GM12878 (cell line): Measurements from ENCODE around the gene SLC23A2. TPM values are rescaled to one million over a fixed set of nuclear protein-coding genes. Genes with fewer than 3 reads are reported as not detected.
"Not testable (repeated sequence)": the region's sequence is repeated elsewhere in the genome, so short reads cannot be mapped to it uniquely, and the experiment has no call there.

Source experiments
- ATAC-seq: fragments of 200-7000 bp; cut with Tn5 transposase; 3 replicates; pipeline ENCODE4 v1.9.1; 2020; ENCODE audit warnings: mild to moderate bottlenecking, moderate library complexity
- BruUV-seq: library from RNA; stranded (reverse); fragments of 400-500 nt; replicated peaks from 2 replicates; lab custom pipeline; 2021; lab: Mats Ljungman, UMichigan
- CTCF ChIA-PET: fragments of 300-600 bp; sonication (Branson Sonifier 250); formaldehyde crosslinking; extraction: SDS; loops from one replicate; lab custom pipeline; 2021; ENCODE audit warnings: inconsistent platforms; lab: Yijun Ruan, JAX
- POLR2A ChIA-PET: fragments of 350-600 bp; formaldehyde crosslinking; extraction: SDS; loops from one replicate; lab custom pipeline; 2021; ENCODE audit warnings: inconsistent platforms; lab: Charles Lee
- RAD21 ChIA-PET: fragments of 300-600 bp; sonication (Branson Sonifier 250); formaldehyde crosslinking; loops from one replicate; lab custom pipeline; 2023; ENCODE audit warnings: antibody characterized with exemption; ENCODE audit not compliant: unreplicated experiment; lab: Charles Lee
- SMC1A ChIA-PET: fragments of 300-600 bp; sonication (Branson Sonifier 250); formaldehyde crosslinking; loops from one replicate; lab custom pipeline; 2023; ENCODE audit not compliant: unreplicated experiment, uncharacterized antibody; lab: Charles Lee
- DNase-seq: peaks from one replicate; pipeline ENCODE4 v3.0.0-alpha.2; 2011; ENCODE audit warnings: low read depth, low spot score
- FAIRE-seq: peaks from 3 replicates; lab custom pipeline; 2011; peaks lifted over from hg19 to GRCh38; lab: Jason Lieb, UNC
- H2AFZ ChIP-seq: 2 replicates; pipeline ENCODE4 v1.6.0; 2011; ENCODE audit warnings: low read depth, low read length, control low read depth; ENCODE audit not compliant: control insufficient read depth
- H3K27ac ChIP-seq: 2 replicates; pipeline ENCODE4 v1.5.1; 2011; ENCODE audit warnings: control low read depth; ENCODE audit not compliant: control insufficient read depth, insufficient read depth
- H3K27me3 ChIP-seq, 2 experiments: replicated peaks in 1 of 2; 2 replicates each; pipeline versions ENCODE4 v1.6.0 to v1.6.1; 2011; ENCODE audit warnings: low read length in 1 of 2; ENCODE audit not compliant: control insufficient read depth in 2 of 2, insufficient read depth in 2 of 2
- H3K36me3 ChIP-seq, 2 experiments: 2 replicates each; pipeline ENCODE4 v1.5.1; 2011; ENCODE audit warnings: low read length in 1 of 2; ENCODE audit not compliant: control insufficient read depth in 2 of 2, insufficient read depth in 2 of 2
- H3K4me1 ChIP-seq: 2 replicates; pipeline ENCODE4 v1.6.1; 2011; ENCODE audit warnings: mild to moderate bottlenecking, low read length, moderate library complexity, mixed read lengths; ENCODE audit not compliant: control insufficient read depth, insufficient read depth
- H3K4me2 ChIP-seq: 2 replicates; pipeline ENCODE4 v1.6.0; 2011; ENCODE audit warnings: control low read depth; ENCODE audit not compliant: control insufficient read depth, insufficient read depth
- H3K4me3 ChIP-seq: fragments of 200-600 bp; sonication (generic); 2 replicates; pipeline ENCODE4 v1.5.1; 2016
- H3K79me2 ChIP-seq: 2 replicates; pipeline ENCODE4 v1.6.0; 2011; ENCODE audit warnings: low read length; ENCODE audit not compliant: control insufficient read depth, insufficient read depth
- H3K9ac ChIP-seq: 2 replicates; pipeline ENCODE4 v1.8.0; 2011; ENCODE audit warnings: low read length, control low read depth, mixed read lengths; ENCODE audit not compliant: control insufficient read depth, insufficient read depth
- H3K9me3 ChIP-seq: replicated peaks from 3 replicates; pipeline ENCODE4 v1.5.1; 2011; ENCODE audit warnings: mild to moderate bottlenecking, low read length; ENCODE audit not compliant: control insufficient read depth, insufficient read depth
- H4K20me1 ChIP-seq: 2 replicates; pipeline ENCODE4 v1.6.0; 2011; ENCODE audit not compliant: control insufficient read depth, insufficient read depth
- CBFB ChIP-seq: IDR thresholded peaks from 2 replicates; pipeline ENCODE4 v1.6.1; 2016; ENCODE audit warnings: antibody characterized with exemption, low read depth
- CBX5 ChIP-seq: sonication (generic); IDR thresholded peaks from 2 replicates; pipeline ENCODE4 v1.6.1; 2016; ENCODE audit warnings: low read depth, moderate library complexity, mild to moderate bottlenecking, inconsistent platforms
- CREB1 ChIP-seq: IDR thresholded peaks from 2 replicates; pipeline ENCODE4 v1.6.1; 2012; ENCODE audit warnings: low read depth, mild to moderate bottlenecking, inconsistent platforms
- FOXK2 ChIP-seq: fragments of 450-650 bp; IDR thresholded peaks from 2 replicates; pipeline ENCODE4 v1.6.1; 2017; ENCODE audit warnings: mild to moderate bottlenecking, moderate library complexity
- GABPA ChIP-seq: IDR thresholded peaks from 2 replicates; pipeline ENCODE4 v1.6.1; 2014; ENCODE audit warnings: antibody characterized with exemption, low read depth, mild to moderate bottlenecking, inconsistent platforms
- HDAC6 ChIP-seq: fragments of 200-600 bp; sonication (generic); IDR thresholded peaks from one replicate; pipeline ENCODE4 v1.8.0; 2017; ENCODE audit warnings: antibody characterized with exemption; ENCODE audit not compliant: unreplicated experiment
- JUNB ChIP-seq: IDR thresholded peaks from 2 replicates; pipeline ENCODE4 v1.6.1; 2016; ENCODE audit warnings: antibody characterized with exemption, mild to moderate bottlenecking
- NR2C1 ChIP-seq: fragments of 450-650 bp; IDR thresholded peaks from 2 replicates; pipeline ENCODE4 v1.6.1; 2017; ENCODE audit warnings: antibody characterized with exemption, mild to moderate bottlenecking, moderate library complexity
- NR2F1 ChIP-seq: fragments of 450-650 bp; conservative IDR thresholded peaks from 2 replicates; pipeline ENCODE4 v1.6.1; 2017; ENCODE audit warnings: mild to moderate bottlenecking
- PKNOX1 ChIP-seq: fragments of 450-650 bp; IDR thresholded peaks from 2 replicates; pipeline ENCODE4 v1.6.1; 2016; ENCODE audit warnings: mild to moderate bottlenecking
- SP1 ChIP-seq: IDR thresholded peaks from one replicate; pipeline ENCODE4 v1.6.1; 2011; ENCODE audit warnings: low read depth, low read length
- SREBF2 ChIP-seq: IDR thresholded peaks from 2 replicates; pipeline ENCODE4 v1.6.1; 2012; ENCODE audit warnings: mild to moderate bottlenecking, low read length
- STAT1 ChIP-seq: fragments of 450-650 bp; conservative IDR thresholded peaks from 2 replicates; pipeline ENCODE4 v1.6.1; 2014; ENCODE audit warnings: antibody characterized with exemption, mild to moderate bottlenecking
- STAT3 ChIP-seq: IDR thresholded peaks from 2 replicates; pipeline ENCODE4 v1.6.1; 2011; ENCODE audit warnings: low read depth, low read length, improper control_type of control experiment
- TAF1 ChIP-seq: IDR thresholded peaks from 2 replicates; pipeline ENCODE4 v1.6.1; 2011; ENCODE audit warnings: mild to moderate bottlenecking, low read depth, low read length, borderline replicate concordance
- ZBTB4 ChIP-seq: fragments of 450-650 bp; formaldehyde crosslinking; IDR thresholded peaks from 2 replicates; pipeline ENCODE4 v1.4.0; 2022; ENCODE audit warnings: mild to moderate bottlenecking, moderate library complexity
- ZNF24 ChIP-seq: fragments of 450-650 bp; IDR thresholded peaks from 2 replicates; pipeline ENCODE4 v1.6.1; 2017; ENCODE audit warnings: antibody characterized with exemption, mild to moderate bottlenecking
- ZNF274 ChIP-seq: IDR thresholded peaks from one replicate; pipeline ENCODE4 v1.8.0; 2011; ENCODE audit not compliant: insufficient read length, insufficient read depth
- WGBS: methylation state at CpG from one replicate; pipeline ENCODE4 v1.1.6; 2016; ENCODE audit warnings: low lambda C conversion rate; ENCODE audit not compliant: insufficient replicate concordance, insufficient coverage; ENCODE audit errors: missing lambda C conversion rate; 5-methylcytosine and 5-hydroxymethylcytosine counted together
- in situ Hi-C: fragments of 300-500 bp; cut with MboI; formaldehyde crosslinking; loops from 9 replicates; pipeline ENCODE4 v1.14.3; 2018; ENCODE audit warnings: mixed read lengths
- intact Hi-C: fragments of 100-400 bp; cut with micrococcal nuclease; formaldehyde crosslinking; loops from one replicate; pipeline ENCODE4 v1.14.2; 2022; ENCODE audit not compliant: unreplicated experiment
- polyA plus RNA-seq, 11 experiments: library from polyadenylated mRNA; depleted of rRNA in 4 of 11; unstranded in 6 of 11; stranded (reverse) in 5 of 11; fragments of >200 nt; fragmentation: Nextera tagmentation in 4 of 11; fragmentation: Illumina TruSeq in 1 of 11; extraction: Ambion mirVana in 4 of 11; extraction: Trizol in 1 of 11; gene quantifications; 1 replicate in 1 of 11; 2 replicates in 10 of 11; pipeline versions ENCODE4 v1.2.1 to v1.2.3, GENCODE V29; 2011 to 2016; ENCODE audit warnings: inconsistent platforms in 2 of 11, missing spikeins in 2 of 11, low read depth in 1 of 11
- total RNA-seq, 4 experiments: library from RNA; depleted of rRNA in 3 of 4; stranded (reverse); fragments of >200 nt in 3 of 4; fragmentation: Illumina TruSeq in 1 of 4; extraction: Trizol in 1 of 4; gene quantifications; 2 replicates each; pipeline versions ENCODE4 v1.2.1 to v1.2.3, GENCODE V29; 2013 to 2021

Gene SLC23A2
- total and polyA plus RNA-seq, 10 of the 15 experiments (the other 5 are each of a cell fraction or from before 2014, with no cell fraction given): 4.4 to 56.1 (median 35.5) TPM

- no peak overlapping the region for H3K4me3 ChIP-seq
- ChIA-PET SMC1A (interaction anchor here (0.5 to 2.2 kb wide), 4 partner anchors 10 to 613 kb away, joined by 3 to 8 read pairs (median 3); no protein-coding TSS in a partner anchor), CTCF (interaction anchor here (6.1 kb wide), 1 partner anchor 67 kb away, joined by 42 read pairs; no protein-coding TSS in a partner anchor), POLR2A (no interaction called here), RAD21 (no interaction called here)
- intact Hi-C loops: no loop called here
- TF ChIP-seq FOXK2: no peak
- TF ChIP-seq NR2C1: no peak
- TF ChIP-seq CBFB: no peak
- TF ChIP-seq HDAC6: no peak
- TF ChIP-seq GABPA: no peak
- no peak for TF ChIP-seq ZNF274
- no peak for TF ChIP-seq TAF1
- no peak for TF ChIP-seq JUNB
- no peak for TF ChIP-seq ZNF24
- no peak for TF ChIP-seq SREBF2
- TF ChIP-seq STAT1: no peak
- TF ChIP-seq STAT3: no peak
- no peak for TF ChIP-seq ZBTB4 (CRISPR knock-in tag)
- TF ChIP-seq SP1: no peak
- TF ChIP-seq NR2F1: no peak
- TF ChIP-seq CREB1: no peak
- TF ChIP-seq CBX5: no peak
- no peak for TF ChIP-seq PKNOX1
- H3K9me3 ChIP-seq: no peaks in the 10 kb centered on the region
- no peaks in the 10 kb centered on the region for H3K79me2 ChIP-seq
- in situ Hi-C loops: no loop called here
- no peaks in the 10 kb centered on the region for H4K20me1 ChIP-seq
- DNase-seq (no peak), FAIRE-seq (no peak), ATAC-seq (no peak)
- H2AFZ ChIP-seq: no peak overlapping the region
- H3K36me3 ChIP-seq: no peaks in the 10 kb centered on the region
- H3K27ac ChIP-seq: no peak overlapping the region
- no peaks in the 10 kb centered on the region; a peak in 1 of 4 replicates for H3K27me3 ChIP-seq
- H3K4me1 ChIP-seq: no peaks in the 10 kb centered on the region; the same call in 1 of the 2 replicates
- no TSS peak for BruUV-seq
- WGBS: 57% methylated on average over 2 of the region's 2 CpGs
- no peak overlapping the region for H3K9ac ChIP-seq
- no peak overlapping the region for H3K4me2 ChIP-seq
Observed at GRCh38 chr20:5033566-5033965, 32.3 kb upstream of the SLC23A2 start.

DNA sequence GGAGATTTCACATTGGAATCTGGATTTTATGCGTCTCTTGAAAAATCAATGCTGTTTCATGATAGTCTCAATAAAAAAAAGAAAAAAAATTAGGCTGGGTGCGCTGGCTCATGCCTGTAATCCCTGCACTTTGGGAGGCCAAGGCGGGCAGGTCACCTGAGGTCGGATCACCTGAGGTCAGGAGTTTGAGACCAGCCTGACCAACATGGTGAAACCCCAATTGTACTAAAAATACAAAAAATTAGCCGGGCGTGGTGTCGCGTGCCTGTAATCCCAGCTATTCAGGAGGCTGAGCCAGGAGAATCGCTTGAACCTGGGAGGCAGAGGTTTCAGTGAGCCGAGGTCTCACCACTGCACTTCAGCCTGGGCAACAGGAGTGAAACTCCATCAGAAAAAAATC, 30.4 kb upstream of the SLC23A2 start:
- FAIRE-seq, H3K4me1 ChIP-seq, CTCF ChIA-PET, BruUV-seq, in situ Hi-C loops, intact Hi-C loops, H4K20me1 ChIP-seq, H3K4me2 ChIP-seq, H3K9ac ChIP-seq, RAD21 ChIA-PET, H3K4me3 ChIP-seq, H3K27me3 ChIP-seq, H3K9me3 ChIP-seq, ATAC-seq, H3K79me2 ChIP-seq, POLR2A ChIA-PET, H2AFZ ChIP-seq, H3K36me3 ChIP-seq, DNase-seq, H3K27ac ChIP-seq: not testable (repeated sequence)
- SMC1A ChIA-PET: interaction anchor here (2.2 kb wide), 1 partner anchor 70 kb away, joined by 8 read pairs; no protein-coding TSS in a partner anchor
- 76% methylated on average over 10 of the region's 10 CpGs for WGBS
